ENCODE data around the gene MCOLN2.
"Not testable (repeated sequence)": the region's sequence is repeated elsewhere in the genome, so short reads cannot be mapped to it uniquely, and the experiment has no call there.

MCOLN2 gene

DNA sequence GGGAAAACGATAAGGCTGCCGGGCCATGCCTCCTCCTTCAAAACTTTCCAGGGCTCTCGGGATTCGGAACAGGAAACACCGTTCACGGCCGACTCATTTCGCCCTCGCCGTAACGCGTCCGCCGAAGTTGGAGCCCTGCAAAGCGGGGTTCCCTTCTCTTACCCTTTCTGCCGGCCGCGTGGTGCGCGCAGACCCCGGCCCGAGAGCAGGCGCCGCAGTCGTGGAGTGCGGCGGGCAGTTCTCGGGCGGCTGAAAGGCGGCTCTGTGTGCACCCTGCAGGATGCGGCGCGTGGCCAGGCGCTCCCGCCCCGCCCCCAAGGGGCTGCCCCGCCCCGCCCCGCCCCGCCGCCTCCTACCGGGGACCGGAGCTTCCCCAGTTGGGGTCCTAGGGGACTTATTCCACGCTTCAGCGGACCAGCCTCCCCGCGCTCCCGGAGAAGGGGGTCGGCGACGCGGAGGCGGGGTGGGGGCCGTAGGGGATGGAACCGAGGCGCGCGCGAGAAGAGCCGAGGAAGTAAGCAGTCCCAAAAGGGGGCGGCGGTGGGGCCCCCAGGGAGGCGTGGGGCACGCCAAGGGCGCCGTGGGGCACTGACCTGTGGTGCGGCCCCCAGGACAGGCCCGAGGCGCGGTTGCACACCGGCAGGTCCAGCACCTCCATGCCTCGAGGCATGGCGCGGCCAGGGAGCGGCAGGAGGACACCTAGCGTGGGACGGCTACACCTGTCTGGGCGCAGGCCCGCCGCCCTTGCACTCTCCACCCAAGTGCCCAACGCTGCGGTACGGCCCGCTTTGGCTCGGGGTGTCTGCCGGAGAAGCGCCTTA lies at the start of gene MCOLN2:
Gene MCOLN2 (minus strand): TSS at position 268 of the 821 bp plus-strand sequence. CDS start 241 bp downstream, at position 27.
- peak; percentile 46 for DNase-seq

DNA sequence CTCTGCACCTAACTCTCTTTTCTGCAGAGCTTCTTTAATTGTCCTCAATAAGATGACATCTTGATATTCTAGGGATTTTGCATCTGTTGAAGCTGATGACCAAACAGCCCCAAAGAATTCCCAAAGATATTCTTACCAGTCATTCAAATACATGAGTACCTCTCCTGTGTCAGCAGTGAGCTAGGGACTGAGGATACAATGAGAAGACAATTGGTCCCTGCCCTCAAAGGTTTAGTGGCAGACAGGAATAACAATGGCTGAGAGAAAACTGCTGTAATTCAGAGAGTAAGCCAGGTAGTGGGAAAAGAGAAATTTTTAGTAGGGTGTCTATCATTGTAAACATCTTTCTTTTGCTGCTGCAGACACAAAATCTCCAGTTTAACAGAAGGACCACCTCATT lies 45.5 kb upstream of the MCOLN2 start:
- DNase-seq, result no peak

DNA sequence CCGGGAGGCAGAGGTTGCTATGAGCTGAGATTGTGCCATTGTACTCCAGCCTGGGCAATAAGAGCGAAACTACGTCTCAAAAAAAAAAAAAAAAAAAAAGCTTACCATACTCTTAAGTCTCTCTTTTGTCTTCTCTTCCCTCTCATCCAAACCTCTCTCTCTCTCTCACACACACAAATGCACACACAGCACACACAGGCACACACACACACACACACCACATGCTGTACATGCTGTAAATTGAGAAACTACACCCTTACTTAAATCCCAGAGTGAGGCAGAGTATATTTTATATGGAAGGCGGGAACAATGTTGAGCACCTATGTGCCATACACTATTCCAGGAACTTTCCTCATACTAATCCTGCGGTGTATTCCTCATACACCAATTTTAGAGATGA lies 44.9 kb upstream of the MCOLN2 start:
- no peak for DNase-seq

DNA sequence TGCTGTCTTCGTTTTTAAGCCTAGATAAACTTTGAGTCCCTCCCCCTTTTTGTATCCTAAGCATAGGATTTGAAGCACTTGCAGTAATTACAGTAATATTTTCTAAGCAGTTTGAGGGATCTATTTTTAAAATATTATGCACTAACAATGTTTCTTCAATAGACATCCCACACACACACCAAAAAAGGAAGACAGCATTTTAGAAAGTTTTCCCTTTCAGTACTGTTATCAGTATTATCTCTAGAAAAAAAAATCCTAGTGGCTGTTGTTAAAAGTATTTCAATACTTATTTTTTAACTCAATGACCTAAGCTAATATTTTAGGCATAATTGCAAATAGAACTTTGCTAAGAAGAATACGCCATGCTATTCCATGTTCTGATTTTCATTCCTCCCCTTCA lies 36.3 kb upstream of the MCOLN2 start:
- no peak for DNase-seq

DNA sequence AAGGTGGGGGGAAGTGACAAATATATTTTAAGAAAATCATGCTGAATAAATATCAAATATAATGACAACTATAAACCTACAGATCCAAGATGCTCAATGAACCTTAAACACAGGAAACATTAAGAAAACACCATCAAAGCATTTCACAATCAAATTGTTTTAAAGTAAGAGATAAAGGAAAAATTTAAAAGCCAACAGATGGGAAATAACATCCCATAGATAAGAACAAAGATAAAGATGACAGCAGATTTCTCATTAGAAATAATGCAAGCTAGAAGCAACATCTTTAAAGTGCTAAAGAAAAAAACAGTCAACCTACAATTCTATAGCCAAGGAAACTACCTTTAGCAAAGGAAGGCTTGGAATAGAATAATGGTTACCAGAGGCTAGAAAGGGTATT lies 33.6 kb upstream of the MCOLN2 start:
- no peak for DNase-seq

DNA sequence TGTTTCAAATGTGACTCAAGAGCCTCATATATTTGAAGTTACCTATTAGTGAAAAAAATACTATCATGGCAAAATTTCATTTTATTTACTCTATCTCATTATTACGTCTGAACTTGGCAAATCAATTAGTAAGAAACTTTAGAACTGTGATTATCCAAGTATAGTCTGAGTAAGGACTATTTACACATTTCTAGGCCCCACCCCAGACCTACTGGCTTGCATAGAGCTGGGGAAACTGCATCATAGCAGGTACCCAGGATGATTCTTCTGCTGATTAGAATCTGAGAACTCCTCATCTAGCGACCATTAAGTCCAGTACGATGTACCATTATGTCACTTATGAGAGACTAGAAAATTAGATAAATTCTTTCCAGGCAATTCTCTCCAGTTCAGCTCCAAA lies 31.2 kb upstream of the MCOLN2 start:
- DNase-seq, result no peak

DNA sequence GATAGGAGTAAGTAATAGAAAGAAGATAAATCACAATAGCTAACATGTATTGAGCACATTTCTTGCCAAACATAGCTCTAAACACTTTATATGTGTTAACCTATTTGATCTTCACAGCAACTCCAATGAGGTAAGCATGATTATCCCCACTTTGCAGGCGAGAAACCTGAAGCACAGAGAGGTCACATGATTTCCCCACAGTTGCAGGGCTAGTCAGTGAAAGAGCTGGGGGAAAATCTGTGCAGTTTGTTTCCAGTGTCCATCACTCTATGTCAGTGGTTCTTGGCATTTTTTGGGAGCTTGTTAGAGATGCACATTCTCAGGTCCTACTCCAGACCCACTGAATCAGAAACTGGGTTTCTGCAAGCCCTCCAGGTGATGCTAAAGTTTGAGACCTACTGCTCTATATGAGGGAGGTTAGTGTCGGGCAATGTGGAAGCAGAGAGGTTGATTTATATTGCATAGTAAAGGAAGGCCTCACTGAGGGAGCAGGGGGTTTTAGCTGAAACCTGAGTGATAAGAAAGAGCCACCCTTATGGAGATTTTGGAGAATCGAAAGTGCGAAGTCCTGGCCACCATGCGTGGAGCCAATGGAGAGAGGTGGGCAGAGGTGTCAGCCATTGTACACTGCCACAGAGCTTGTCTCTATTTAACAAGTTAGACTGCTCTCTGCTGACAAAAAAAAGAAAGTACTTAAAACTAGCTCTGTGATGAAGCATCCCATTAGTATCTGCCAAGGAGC lies 30.5 kb upstream of the MCOLN2 start:
- DNase-seq, result peak; percentile 18

DNA sequence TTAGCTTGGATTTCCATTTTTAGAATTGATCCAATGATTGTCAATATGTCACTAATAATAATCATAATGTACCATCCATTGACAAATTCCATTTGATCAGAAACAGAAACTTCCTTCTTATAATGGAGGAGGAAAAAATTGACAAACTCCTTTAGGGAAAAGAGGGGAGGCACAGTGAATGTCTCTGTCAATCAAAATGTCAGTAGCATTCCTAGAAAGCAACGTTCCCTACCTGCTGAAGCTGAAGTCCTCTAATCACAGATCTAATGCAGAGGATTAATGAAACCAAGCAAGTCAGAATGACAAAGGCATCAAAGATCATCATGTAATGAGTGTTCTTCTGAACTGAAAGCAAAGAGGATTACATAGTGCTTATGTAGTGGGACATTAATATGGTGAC lies 29.0 kb upstream of the MCOLN2 start:
- no peak for DNase-seq

DNA sequence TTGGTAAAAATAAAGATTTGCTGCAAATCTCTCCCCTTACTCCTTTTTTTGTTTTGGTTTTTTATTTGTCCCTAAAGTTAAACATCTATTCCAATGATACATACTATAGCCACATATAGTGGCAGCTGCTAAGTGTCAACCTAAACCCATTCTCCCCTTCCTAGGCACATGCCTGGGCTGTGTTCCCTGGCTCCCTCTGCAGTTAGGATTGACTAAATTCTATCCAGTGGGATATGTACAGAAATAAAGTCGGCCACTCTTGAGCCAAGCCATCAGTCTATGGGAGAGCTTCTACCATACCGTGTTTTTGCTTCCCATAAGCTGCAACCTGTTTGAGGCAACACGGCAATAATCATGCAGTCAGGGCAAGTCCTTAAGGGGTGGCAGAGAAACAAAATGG lies 27.8 kb upstream of the MCOLN2 start:
- DNase-seq, result no peak

DNA sequence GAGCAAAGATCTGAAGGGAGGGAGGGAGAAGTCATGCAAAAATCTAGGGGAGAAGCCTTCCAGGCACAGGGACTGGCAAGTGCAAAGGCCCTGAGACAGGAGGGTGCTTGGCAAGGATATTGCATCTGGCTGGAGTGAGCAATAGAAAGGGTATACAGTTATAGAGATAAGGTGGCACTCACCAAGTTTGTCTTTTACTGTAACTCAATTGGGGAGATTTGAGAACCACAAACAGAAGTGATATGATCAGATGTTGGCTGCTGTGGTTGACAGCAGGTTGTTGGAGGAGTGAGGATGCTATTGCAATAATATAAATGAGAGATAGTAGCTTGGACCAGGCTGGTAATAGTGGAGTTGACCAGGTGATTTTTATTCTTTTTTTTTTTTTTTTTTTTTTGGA lies 25.8 kb upstream of the MCOLN2 start:
- DNase-seq, result no peak

DNA sequence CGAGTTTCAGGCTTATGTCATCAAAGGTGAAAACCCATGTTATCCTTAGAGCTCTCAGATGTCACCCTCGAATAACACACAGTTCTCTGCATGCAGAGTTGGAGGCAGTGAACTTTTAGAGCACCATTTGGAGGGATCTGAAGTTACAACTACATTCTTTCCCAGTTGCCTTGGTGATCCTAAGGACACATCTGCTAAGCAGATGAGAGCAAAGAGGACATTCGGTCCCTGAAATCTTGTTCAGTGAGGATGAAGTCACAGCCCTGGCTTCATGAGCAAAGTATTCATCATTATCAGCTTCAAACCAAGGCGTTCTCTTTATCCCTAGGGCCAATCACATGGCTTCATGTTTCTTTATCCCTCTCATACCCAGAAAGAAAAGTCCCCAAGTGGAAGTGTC lies 23.1 kb upstream of the MCOLN2 start:
- no peak for DNase-seq

DNA sequence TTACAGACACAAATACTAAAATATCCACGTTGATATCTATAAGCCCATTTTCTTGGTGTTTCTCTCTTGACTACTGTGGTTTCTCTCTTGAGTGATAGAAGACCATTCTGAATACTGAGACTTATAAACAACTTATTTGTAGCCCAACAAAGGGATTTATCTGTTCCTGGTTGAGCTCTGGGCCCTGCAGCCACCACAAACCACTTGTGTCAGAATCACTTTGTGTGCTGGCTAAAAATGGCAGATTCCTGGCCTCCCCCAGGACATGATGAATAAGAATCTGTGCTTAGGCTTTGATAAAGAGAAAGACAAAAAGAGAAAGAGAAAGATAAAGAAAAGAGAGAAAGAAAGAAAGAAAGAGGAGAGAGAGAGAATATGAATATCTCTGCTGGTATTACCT lies 18.9 kb upstream of the MCOLN2 start:
- DNase-seq, result no peak

DNA sequence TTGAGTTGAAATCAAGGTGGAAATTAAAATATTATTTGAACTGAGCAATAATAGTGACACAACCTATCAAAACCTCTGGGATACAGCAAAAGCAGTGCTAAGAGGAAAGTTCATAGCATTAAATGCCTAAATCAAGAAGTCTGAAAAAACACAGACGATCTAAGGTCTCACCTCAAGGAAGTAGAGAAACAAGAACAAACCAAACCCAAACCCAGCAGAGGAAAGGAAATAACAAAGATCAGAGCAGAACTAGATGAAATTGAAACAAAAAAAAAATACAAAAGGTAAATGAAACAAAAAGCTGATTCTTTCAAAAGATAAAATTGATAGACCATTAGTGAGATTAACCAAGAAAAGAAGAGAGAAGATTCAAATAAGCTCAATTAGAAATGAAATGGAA lies 8.7 kb upstream of the MCOLN2 start:
- not testable (repeated sequence) for DNase-seq

DNA sequence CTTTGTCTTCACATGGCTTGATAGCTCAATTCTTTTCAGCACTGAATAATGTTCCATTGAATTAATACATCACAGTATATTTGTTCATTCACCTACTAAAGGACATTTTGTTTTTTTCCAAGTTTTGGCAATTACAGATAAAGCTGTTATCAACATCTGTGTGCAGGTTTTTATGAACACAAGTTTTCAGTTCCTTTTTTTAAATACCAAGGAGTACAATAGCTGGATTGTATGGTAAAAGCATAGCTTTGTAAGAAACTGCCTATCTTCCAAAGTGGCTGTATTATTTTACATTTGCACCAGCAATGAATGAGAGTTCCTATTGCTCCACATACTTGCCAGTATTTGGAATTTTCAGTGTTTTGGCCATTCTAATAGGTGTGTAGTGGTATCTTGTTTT lies 4.8 kb upstream of the MCOLN2 start:
- DNase-seq, result no peak

DNA sequence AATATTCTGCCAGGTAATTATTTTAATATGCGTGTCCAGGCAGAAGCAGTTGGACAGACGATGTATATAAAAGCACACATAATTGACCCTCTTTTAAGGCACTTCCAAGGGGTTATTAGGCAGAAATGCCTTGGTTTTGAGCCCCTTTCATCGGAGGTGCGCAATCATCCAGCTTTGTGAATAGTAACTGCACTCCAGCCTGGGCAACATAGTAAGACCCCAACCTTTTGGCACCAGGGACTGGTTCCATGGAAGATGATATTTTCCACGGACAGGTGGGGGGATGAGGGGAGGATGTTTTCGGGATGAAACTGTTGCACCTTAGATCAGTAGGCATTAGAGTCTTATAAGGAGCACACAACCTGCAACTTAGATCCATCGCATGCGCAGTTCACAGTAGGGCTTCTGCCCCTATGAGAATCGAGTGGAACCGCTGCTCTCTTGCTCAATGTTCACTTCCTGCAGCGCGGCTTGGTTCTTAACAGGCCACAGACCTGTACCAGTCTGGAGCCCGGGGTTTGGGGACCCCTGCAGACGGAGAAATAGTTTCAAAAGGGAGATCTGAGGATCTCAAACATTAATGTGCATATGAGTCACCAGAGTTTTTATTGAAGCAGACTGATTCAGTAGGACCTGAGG lies 1.8 kb upstream of the MCOLN2 start:
- DNase-seq, result peak; percentile 56

DNA sequence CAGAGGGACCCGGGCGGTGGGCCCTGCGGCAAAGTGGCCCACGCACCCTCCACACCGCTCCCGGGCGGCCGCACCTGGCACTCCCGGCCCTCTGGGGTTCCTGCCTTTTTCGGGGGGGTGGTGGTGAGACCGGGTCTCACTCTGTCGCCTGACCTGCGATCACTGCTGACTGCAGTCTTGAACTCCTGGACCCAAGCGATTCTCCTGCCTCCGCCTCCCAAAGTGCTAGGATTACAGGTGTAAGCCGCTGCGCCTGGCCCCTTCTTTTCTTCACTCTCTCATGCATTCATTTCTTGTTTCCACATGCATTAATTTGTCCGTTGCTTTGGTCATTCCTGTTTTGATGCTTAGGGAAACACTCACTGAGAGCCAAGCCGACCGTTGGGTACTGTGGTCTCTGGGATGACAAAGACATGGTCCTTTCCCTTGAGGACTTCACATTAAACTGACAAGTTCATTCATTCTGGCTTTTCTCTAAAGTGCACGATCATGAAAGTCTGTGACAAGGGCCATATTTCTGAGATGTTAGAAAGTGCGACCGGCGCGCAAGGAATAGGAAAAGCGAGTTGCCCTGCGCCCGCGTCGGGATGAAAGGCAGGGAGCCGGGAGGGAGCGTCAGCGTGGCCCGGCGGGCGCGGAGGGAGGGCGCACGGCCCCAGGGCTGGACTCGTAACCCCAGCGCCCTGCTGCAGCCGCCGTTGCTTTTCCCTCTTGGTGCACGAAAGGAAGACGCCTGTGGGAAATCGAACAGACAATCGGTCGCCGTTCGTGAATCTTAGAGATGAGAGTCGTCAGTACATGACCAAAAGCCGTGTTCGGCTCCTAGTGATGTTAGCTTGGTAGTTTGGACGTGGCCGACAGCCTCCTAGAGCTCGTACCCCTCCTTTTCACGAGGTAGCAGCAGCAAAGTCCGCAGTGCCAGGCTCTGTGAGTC lies 1.0 kb upstream of the MCOLN2 start:
- DNase-seq, result no peak

DNA sequence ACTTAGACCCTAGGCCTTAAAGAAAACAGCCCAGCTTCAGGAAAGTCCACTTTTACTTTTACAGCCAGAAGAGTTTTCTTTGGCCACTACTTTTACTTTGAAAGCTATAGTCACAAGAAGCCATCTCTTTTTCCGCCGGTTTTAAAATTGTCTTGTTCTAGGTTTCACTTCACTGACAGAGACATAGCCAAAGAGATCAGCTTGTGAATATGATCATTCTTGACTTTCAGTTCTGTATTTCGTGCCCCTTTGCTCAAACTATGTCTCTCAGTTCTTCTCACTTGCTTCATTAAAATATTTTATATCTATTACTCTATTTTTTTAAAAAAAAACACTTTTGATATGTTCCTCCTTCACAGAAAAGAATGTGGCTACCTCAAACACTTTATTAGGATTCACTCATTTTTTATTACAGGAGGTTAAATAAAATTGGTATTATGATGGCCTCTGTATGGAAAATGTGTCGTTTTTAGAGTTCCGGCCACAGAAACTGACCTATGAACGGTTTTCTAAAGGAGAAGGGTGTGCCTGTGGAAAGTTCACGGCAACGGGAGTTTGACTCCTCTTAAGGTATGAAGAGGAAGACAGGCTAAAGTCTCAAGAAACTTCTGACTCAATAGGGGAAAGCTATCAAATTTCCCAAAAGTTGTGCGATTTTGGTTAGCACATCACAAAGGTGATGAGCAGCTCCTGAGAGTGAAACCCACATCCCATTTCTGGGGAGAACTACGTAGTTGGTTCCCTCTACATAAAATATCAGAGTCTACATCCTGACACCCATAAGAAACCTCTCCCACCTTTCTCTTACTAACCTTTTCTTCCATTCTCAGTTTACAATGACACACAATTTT lies 1.2 kb downstream of the MCOLN2 start:
- DNase-seq, result no peak

DNA sequence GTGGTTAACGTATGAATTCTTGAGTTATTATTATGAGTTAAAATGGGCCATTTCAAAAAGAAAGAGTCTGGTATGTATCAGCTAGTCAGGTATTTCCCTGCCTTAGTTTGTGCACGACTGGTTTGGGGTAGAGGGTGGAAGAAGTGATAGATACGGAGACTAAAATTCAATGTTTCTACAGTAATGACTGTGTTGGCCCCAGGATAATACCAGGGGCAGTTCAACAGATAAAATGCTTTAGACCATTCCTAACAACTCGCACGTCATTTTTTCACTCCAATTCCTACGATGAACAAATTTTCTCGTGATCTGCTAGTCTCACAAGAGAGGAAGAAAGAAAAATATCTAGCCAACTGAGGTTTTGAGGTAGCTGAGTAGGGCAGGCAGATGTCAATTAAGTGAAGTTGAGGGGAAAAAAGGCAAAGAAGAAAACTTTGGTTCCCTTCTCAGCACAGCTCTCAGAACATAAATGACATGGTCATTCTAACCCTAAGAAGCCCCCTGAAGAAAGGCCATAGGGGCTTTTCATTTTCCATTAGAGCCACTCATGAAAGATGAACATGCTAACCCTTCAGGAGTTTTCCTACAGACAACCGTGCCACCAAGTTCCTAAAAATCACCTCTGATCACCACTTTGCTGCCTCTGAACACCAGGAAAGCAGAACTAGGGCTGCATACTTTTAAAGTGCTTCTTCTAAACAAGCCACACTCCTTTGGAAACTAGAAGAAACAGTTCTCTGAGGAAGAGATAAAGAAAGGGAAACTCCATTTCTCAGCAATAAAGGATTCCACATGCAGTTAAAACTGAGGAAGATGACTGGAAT lies 5.6 kb downstream of the MCOLN2 start:
- no peak for DNase-seq

DNA sequence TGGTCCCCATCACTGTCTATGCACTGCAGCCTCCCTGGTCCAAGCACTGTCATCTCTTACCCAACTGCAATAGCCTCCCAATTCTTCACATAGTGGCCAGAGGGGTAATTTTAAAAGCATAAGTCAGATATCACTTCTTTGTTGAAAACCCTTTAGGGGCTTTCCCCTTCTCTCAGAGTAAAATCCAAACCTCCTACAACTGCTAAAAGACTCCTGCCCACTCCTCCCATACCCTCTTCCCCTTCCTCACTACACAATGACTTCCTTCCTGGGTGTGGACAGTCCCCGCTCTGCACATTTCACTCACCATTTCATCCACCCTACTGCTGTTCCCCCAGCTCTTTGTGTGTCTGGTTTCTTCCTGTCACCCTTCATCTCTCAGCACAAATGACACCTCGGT lies 8.3 kb downstream of the MCOLN2 start:
- DNase-seq, result no peak

DNA sequence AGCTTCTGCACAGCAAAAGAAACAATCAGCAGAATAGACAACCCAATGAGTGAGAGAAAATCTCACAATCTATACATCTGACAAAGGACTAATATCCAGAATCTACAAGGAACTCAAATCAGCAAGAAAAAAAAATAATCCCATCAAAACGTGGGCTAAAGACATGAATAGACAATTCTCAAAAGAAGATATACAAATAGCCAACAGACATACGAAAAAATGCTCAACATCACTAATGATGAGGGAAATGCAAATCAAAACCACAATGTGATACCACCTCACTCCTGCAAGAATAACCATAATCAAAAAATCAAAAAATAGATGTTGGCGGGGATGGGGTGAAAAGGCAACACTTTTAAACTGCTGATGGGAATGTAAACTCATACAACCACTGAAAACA lies 10.4 kb downstream of the MCOLN2 start:
- DNase-seq, result not testable (repeated sequence)

DNA sequence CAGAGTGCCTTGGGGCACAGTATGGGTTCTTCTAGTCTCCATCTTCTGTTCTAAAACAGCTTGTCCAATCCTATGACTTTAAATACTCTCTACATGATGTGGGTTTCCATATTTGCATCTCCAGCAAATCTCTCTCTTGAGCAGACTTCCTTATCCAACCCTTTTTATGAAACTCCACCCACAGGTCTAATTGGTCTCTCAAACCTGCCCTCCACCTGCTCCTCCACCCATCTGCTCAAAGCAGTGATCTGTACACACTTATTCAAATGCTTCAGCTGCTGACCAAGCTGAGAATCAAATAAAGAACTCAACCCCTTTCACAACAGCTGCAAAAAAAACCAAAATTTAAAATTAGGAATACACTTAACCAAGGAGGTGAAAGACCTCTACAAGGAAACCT lies 11.5 kb downstream of the MCOLN2 start:
- no peak for DNase-seq
